Epidermal melanocyte (primary cell): ENCODE results near the gene ATP11A.

ENCODE experiments used
- DNase-seq: peaks from one replicate; pipeline ENCODE4 v3.0.0; 2011; ENCODE audit warnings: low spot score; ENCODE audit not compliant: insufficient read length

Gene ATP11A

GRCh38 chr13:112926003-112926402, 236.2 kb downstream of the ATP11A start:
- DNase-seq: no peak

- no peak for DNase-seq
Measured at GRCh38 chr13:112926993-112927392, 237.2 kb downstream of the ATP11A start.

- no peak for DNase-seq
Measured at GRCh38 chr13:112928020-112928971, 238.5 kb downstream of the ATP11A start.

DNA sequence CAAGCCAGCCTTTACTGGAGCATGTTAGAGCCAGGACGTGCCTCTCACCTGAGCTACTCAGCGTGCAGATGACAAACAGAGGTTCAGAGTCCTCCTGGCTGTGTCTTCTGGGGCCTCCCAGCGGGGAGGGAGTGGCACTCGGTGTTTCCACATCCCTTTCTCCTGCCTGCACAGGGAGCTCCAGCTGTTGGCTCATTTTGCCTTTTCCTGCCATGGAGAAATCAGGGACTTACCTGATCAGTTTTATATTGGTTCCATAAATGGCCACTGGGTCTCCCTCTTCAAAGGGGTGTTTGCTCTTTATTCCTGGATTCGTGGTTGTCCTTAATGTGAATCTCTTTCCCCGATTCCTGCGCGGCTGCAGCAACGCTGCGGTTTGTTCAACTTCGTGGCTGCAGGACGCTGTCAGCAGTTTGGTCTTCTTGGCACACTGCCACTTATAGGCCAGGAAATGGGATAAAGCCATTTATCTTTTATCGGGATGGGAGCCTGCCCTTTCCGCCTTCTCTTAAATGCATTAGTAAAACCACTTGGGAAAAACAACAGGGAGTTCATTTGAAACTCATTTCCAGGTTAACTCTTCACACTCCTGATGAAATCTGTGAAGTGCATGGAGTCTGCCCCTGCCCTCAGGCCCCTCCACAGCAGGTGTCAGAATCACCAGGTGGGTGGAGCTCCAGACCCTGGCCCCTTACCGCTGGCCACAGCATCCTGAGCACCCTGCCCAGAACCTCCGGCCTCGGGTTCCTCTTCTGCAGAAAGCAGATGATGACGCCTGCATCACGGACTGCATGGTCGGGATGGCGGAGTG, 239.3 kb downstream of the ATP11A start:
- DNase-seq: peak; percentile 63

DNA sequence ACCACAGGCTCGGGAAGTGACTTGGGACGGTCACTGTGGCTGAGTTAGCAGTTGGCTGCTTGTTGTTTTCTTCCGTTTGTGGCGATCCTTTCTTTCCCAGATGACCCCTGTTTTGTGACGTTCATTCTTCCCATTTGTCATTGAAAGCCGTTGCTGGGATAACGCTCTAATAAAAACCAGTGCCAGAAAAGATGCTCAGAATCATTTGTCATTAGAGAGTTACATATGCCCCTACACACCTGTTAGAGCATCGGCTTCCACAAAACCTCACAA, 239.9 kb downstream of the ATP11A start:
- DNase-seq: no peak

- DNase-seq: no peak
Measured at GRCh38 chr13:112930192-112930591, 240.4 kb downstream of the ATP11A start.

GRCh38 chr13:112931028-112931934, 241.4 kb downstream of the ATP11A start:
- peak; percentile 64 for DNase-seq

GRCh38 chr13:112932971-112933370, 243.1 kb downstream of the ATP11A start:
- DNase-seq: no peak

DNA sequence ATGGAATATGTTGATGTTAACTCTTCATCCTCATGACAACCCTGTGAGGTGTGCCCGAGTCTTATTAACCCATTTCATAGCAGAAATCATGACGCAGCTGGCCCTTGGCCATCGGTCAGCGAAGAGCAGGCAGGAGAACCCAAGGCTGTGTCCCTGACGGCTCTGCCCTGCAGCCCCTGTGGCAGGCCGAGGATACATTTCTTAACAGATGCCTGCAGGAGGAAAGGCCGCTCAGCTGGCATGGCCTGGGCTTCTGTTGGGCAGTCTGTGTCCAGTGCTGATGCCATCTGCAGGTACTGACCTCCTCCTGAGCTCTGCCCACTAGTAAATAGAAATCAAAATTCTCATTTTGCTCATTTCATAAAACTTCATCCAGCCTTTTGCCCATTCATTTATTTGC, 243.8 kb downstream of the ATP11A start:
- DNase-seq: no peak

DNA sequence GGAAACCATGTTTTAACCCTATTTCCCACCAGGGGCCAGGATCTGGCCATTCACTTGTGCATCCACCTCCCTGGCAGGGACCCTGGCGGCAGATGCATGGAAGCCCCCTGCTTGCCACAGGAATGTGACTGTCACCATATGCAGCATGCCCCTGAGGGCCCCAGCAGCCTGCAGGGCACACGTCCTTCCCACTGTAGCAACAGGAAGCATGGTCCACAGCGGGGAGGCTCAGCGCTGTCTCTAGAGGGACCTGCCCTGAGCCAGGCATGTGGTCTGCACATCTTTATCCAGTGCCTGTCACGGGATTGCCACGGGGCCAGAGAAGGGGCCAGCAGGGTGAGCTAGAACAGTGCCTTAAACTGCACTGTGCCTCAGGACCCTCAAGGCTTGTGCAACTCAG, 244.2 kb downstream of the ATP11A start:
- no peak for DNase-seq
